ENCODE results near the gene CRABP1. TPM values are rescaled to one million over a fixed set of nuclear protein-coding genes. Genes with fewer than 3 reads are reported as not detected.

Gene CRABP1
- total RNA-seq, 2 experiments from 2014 or later, result 0.36 TPM; not detected in 1

Other genes with a start within 250 kb of the CRABP1 start
- gene SH2D7, start 247.8 kb upstream of the CRABP1 start, total RNA-seq, result not detected
- 1 to 10 TPM; 1.6 TPM for gene CIB2, start 208.9 kb upstream of the CRABP1 start, total RNA-seq
- gene IDH3A, start 191.0 kb upstream of the CRABP1 start, total RNA-seq, result 100 to 1,000 TPM; 106 to 110 TPM
- under 1 TPM in 1 of 2 experiments, not detected in 1; 0.18 TPM for gene ACSBG1, start 105.8 kb upstream of the CRABP1 start, total RNA-seq
- 10 to 100 TPM; 38.1 to 38.8 TPM for gene DNAJA4, start 75.8 kb upstream of the CRABP1 start, total RNA-seq
- gene SKIC8, start 40.7 kb upstream of the CRABP1 start, total RNA-seq, result 10 to 100 TPM; 63.0 to 64.5 TPM
- 10 to 100 TPM; 68.2 to 78.7 TPM for gene IREB2, start 97.9 kb downstream of the CRABP1 start, total RNA-seq
- 1 to 10 TPM; 1.6 to 2.2 TPM for gene HYKK, start 167.2 kb downstream of the CRABP1 start, total RNA-seq
- gene PSMA4, start 200.1 kb downstream of the CRABP1 start, total RNA-seq, result 100 to 1,000 TPM; 256 to 257 TPM
- 1 to 10 TPM; 2.0 to 2.7 TPM for gene CHRNA5, start 225.2 kb downstream of the CRABP1 start, total RNA-seq